ENCODE data around the gene EGFR.

Gene EGFR

GRCh38 chr7:55043691-55044370 lies 25.0 kb downstream of the EGFR start:
- DNase-seq: no peak

GRCh38 chr7:55044371-55044717 lies 25.5 kb downstream of the EGFR start:
- no peak for DNase-seq

- no peak for DNase-seq
These were observed 26.0 kb downstream of the EGFR start for GRCh38 chr7:55044791-55045190.

GRCh38 chr7:55046582-55047342 lies 27.9 kb downstream of the EGFR start:
- no peak for DNase-seq

GRCh38 chr7:55048221-55048859 lies 29.5 kb downstream of the EGFR start:
- DNase-seq: no peak

GRCh38 chr7:55050281-55050680 lies 31.5 kb downstream of the EGFR start:
- no peak for DNase-seq

GRCh38 chr7:55052081-55052480 lies 33.3 kb downstream of the EGFR start:
- peak; percentile 21 for DNase-seq

GRCh38 chr7:55052741-55053427 lies 34.1 kb downstream of the EGFR start:
- DNase-seq: no peak

GRCh38 chr7:55053651-55054571 lies 35.1 kb downstream of the EGFR start:
- no peak for DNase-seq

GRCh38 chr7:55054758-55055157 lies 35.9 kb downstream of the EGFR start:
- DNase-seq: no peak

- no peak for DNase-seq
These were observed 36.7 kb downstream of the EGFR start for GRCh38 chr7:55055479-55055878.

GRCh38 chr7:55056068-55056467 lies 37.3 kb downstream of the EGFR start:
- DNase-seq: no peak

- no peak for DNase-seq
These were observed 38.0 kb downstream of the EGFR start for GRCh38 chr7:55056577-55057480.

GRCh38 chr7:55058314-55058713 lies 39.5 kb downstream of the EGFR start:
- DNase-seq: no peak

GRCh38 chr7:55059021-55059420 lies 40.2 kb downstream of the EGFR start:
- no peak for DNase-seq

GRCh38 chr7:55060085-55060484 lies 41.3 kb downstream of the EGFR start:
- DNase-seq: no peak

- DNase-seq: no peak
These were observed 41.8 kb downstream of the EGFR start for GRCh38 chr7:55060636-55061022.

- no peak for DNase-seq
These were observed 43.1 kb downstream of the EGFR start for GRCh38 chr7:55061726-55062499.

- DNase-seq: no peak
These were observed 44.2 kb downstream of the EGFR start for GRCh38 chr7:55063061-55063460.

GRCh38 chr7:55063633-55064032 lies 44.8 kb downstream of the EGFR start:
- no peak for DNase-seq

GRCh38 chr7:55065079-55065478 lies 46.3 kb downstream of the EGFR start:
- DNase-seq: no peak
